Body of pancreas (tissue), 4 donors: ENCODE measurements around the gene GNB1L. TPM values are rescaled to one million over a fixed set of nuclear protein-coding genes. Genes with fewer than 3 reads are reported as not detected.

Source experiments
- ATAC-seq: fragments of 150-250 bp; one replicate; pipeline ENCODE4 v1.9.1; 2016
- DNase-seq, 4 donors: peaks; one replicate each; pipeline ENCODE4 v3.0.0-alpha.2; 2019
- H3K27ac ChIP-seq, 4 donors: fragments of 200-600 bp; sonication (generic); 1 replicate in 3 of 4; 2 replicates in 1 of 4; pipeline versions ENCODE4 v1.5.1 to v1.6.1; 2016 to 2019; ENCODE audit warnings: mild to moderate bottlenecking in 1 of 4, mixed read lengths in 1 of 4, moderate library complexity in 1 of 4
- H3K27me3 ChIP-seq, 2 donors: fragments of 200-600 bp; sonication (generic); one replicate each; pipeline ENCODE4 v1.6.0; 2016; ENCODE audit warnings: mild to moderate bottlenecking in 1 of 2
- H3K36me3 ChIP-seq, 2 donors: fragments of 200-600 bp; sonication (generic); replicated peaks in 1 of 2; 2 replicates each; pipeline ENCODE4 v1.5.1; 2016; ENCODE audit warnings: low read depth in 2 of 2; ENCODE audit not compliant: insufficient read depth in 1 of 2
- H3K4me1 ChIP-seq: fragments of 200-600 bp; sonication (generic); one replicate; pipeline ENCODE4 v1.6.0; 2016
- H3K4me3 ChIP-seq, 2 donors: fragments of 200-600 bp; sonication (generic); 1 replicate in 1 of 2; 2 replicates in 1 of 2; pipeline ENCODE4 v1.5.1; 2016 to 2019
- H3K9me3 ChIP-seq, 3 donors: fragments of 200-600 bp; sonication (generic); 1 replicate in 2 of 3; 2 replicates in 1 of 3; pipeline ENCODE4 v1.5.1; 2016
- POLR2A ChIP-seq, 3 donors: fragments of 450-650 bp; IDR thresholded peaks; one replicate each; pipeline ENCODE4 v1.6.1; 2016; ENCODE audit warnings: antibody characterized with exemption in 3 of 3, mild to moderate bottlenecking in 2 of 3
- WGBS, 2 donors: methylation state at CpG; one replicate each; pipeline ENCODE4 v1.1.5; 2017; 5-methylcytosine and 5-hydroxymethylcytosine counted together
- intact Hi-C: fragments of 100-400 bp; cut with DNase I; formaldehyde crosslinking; loops from one replicate; pipeline ENCODE4 v1.15.1; 2023
- total RNA-seq, 2 donors: library from RNA; depleted of rRNA; stranded (reverse); fragments of >200 nt; gene quantifications; one replicate each; pipeline ENCODE4 v1.1.0, GENCODE V29; 2016
- TF ChIP-seq, protein P1 (sequence below), 7 experiments: fragments of 450-650 bp in 4 of 7; fragments of 200-600 bp in 3 of 7; sonication (generic) in 3 of 7; IDR thresholded peaks; one replicate each; pipeline ENCODE4 v1.5.1; 2016 to 2019; ENCODE audit warnings: antibody characterized with exemption in 7 of 7

Gene GNB1L
- total RNA-seq, 2 donors from 2014 or later, result 1.3 to 3.3 TPM

DNA sequence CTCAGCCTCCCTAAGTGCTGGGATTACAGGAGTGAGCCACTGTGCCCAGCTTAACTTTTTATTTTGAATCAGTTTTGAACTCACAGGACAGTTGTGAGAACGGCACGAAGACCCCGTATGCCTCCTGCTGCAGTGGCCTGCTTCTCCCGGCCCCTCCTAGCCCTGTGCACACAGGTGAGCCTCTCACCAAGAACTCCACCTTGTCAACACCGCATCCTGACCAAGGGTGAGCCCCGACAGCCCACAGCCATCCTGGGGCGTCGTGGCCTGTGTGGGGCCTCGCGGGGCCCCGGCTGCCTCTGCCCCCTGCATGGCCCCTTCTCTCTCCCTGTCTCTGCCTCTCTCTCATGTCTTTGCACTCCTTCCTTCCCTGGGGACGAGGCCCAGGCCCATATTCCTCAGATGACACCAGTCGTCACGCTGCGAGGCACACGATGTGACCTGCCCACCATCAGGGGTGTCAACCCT is 38.8 kb downstream of the GNB1L start:
- H3K4me3 ChIP-seq, result no peak overlapping the region
- no peaks in the 10 kb centered on the region for H3K36me3 ChIP-seq
- DNase-seq (no peak), ATAC-seq (no peak)
- no peaks in the 10 kb centered on the region for H3K27me3 ChIP-seq
- no peaks in the 10 kb centered on the region for H3K9me3 ChIP-seq
- H3K27ac ChIP-seq, result no peak overlapping the region
- intact Hi-C loops, result no loop called here
- WGBS, 2 donors, result 88 to 89% methylated on average over 16 of the region's 16 CpGs
- no peaks in the 10 kb centered on the region for H3K4me1 ChIP-seq
- no peak for TF ChIP-seq POLR2A (IDR thresholded peaks at IDR 0.05)
- TF ChIP-seq, protein P1, sequence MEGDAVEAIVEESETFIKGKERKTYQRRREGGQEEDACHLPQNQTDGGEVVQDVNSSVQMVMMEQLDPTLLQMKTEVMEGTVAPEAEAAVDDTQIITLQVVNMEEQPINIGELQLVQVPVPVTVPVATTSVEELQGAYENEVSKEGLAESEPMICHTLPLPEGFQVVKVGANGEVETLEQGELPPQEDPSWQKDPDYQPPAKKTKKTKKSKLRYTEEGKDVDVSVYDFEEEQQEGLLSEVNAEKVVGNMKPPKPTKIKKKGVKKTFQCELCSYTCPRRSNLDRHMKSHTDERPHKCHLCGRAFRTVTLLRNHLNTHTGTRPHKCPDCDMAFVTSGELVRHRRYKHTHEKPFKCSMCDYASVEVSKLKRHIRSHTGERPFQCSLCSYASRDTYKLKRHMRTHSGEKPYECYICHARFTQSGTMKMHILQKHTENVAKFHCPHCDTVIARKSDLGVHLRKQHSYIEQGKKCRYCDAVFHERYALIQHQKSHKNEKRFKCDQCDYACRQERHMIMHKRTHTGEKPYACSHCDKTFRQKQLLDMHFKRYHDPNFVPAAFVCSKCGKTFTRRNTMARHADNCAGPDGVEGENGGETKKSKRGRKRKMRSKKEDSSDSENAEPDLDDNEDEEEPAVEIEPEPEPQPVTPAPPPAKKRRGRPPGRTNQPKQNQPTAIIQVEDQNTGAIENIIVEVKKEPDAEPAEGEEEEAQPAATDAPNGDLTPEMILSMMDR (IDR thresholded peaks at IDR 0.05), result no peak

DNA sequence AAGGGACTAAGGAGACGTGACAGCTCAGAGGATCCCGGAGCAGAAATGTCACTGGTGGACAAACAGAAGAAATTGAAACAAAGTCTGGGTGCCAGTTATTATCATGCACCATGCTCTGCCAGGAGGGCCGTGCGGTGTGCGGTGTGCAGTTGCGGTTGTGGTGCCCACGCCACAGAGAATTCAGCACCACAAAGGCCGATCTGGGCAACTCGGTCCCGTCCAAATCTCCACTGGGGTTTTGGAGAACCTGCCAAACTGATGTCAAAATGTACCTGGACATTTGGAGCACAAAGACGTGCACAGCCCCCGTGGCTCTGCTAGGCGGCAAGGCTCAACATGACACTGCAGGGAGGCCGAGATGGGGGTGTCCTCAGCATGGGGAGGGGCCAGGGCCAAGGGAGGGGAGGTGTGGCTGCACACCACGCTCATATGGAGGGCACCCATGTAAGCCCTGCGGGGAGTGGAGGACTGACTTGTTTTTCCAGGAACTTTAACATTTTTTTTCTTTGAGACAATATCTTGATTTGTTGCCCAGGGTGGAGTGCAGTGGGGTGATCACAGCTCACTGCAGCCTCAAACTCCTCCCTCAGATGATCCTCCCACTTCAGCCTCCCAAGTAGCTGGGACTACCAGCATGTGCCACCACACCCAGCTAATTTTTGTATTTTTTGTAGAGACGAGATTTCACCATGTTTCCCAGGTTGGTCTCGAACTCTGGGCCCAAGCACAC is 39.4 kb downstream of the GNB1L start:
- Histone ChIP-seq H3K9me3 (no peaks in the 10 kb centered on the region), H3K36me3 (no peaks in the 10 kb centered on the region), H3K27ac (no peak overlapping the region), H3K27me3 (no peaks in the 10 kb centered on the region), H3K4me3 (no peak overlapping the region), H3K4me1 (no peaks in the 10 kb centered on the region)
- 87 to 88% methylated on average over 17 to 18 of the region's 18 CpGs for WGBS, 2 donors
- DNase-seq, result no peak
- intact Hi-C loops, result no loop called here
- TF ChIP-seq, protein P1 (IDR thresholded peaks at IDR 0.05), result no peak
- no peak for TF ChIP-seq POLR2A (IDR thresholded peaks at IDR 0.05)
- ATAC-seq, result no peak

DNA sequence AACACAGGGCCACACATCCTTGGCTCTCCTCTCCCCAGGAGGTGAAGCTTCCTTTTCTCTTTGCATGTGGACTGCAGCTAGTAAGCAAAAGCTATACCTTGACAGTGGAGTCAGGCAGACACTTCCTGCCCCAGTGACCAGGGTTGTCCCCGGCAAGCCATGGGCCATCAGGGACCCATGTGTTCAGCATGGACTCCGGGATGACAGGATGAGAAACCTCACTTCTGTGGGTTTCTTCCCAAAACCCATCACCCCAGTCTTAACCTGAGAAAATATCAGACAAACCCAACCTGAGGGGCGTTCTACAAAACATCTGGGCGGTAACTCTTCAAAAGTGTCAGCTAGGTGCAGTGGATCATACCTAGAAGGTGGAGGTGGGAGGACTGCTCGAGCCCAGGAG is 40.2 kb downstream of the GNB1L start:
- Histone ChIP-seq H3K9me3 (no peaks in the 10 kb centered on the region), H3K4me1 (no peaks in the 10 kb centered on the region), H3K4me3 (no peak overlapping the region), H3K27me3 (no peaks in the 10 kb centered on the region), H3K36me3 (no peaks in the 10 kb centered on the region), H3K27ac (no peak overlapping the region)
- intact Hi-C loops, result no loop called here
- TF ChIP-seq, protein P1 (IDR thresholded peaks at IDR 0.05), result no peak
- no peak for TF ChIP-seq POLR2A (IDR thresholded peaks at IDR 0.05)
- ATAC-seq (no peak), DNase-seq (no peak)
- WGBS, 2 donors, result 80 to 81% methylated on average over 5 of the region's 5 CpGs

DNA sequence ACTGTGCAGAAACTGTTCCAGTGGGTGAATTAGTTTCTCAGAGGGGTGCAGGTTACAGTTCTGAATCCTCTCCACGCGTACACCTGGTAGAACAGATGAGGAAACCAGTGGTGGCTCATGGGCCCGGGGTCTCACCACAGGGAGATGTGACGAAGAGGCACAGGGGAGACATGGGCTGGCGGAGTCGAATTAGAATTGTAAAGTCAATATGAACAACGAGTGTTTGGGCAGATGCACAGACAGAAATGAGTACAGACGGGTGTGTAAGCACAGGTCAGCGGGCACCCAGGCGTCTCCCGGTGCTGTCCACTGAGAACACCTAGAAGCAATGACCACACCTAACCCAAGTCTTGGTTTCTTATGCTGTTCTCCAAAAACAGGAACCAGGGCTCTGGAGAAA is 41.8 kb downstream of the GNB1L start:
- 91 to 92% methylated on average over 11 of the region's 11 CpGs for WGBS, 2 donors
- no peak for TF ChIP-seq POLR2A (IDR thresholded peaks at IDR 0.05)
- TF ChIP-seq, protein P1 (IDR thresholded peaks at IDR 0.05), result no peak
- Histone ChIP-seq H3K4me3 (no peak overlapping the region), H3K36me3 (no peaks in the 10 kb centered on the region), H3K9me3 (no peaks in the 10 kb centered on the region), H3K27ac (no peak overlapping the region), H3K27me3 (no peaks in the 10 kb centered on the region), H3K4me1 (no peaks in the 10 kb centered on the region)
- DNase-seq, result no peak
- intact Hi-C loops, result no loop called here
- ATAC-seq, result no peak
